Muscle of leg (tissue), 11 donors: ENCODE data around the gene AQP3. TPM values are rescaled to one million over a fixed set of nuclear protein-coding genes. Genes with fewer than 3 reads are reported as not detected.

ENCODE experiments used
- DNase-seq: peaks from one replicate; pipeline ENCODE4 v3.0.0; 2013
- H3K27ac ChIP-seq: one replicate; pipeline ENCODE4 v1.5.1; 2013; ENCODE audit warnings: mild to moderate bottlenecking, low read length, control low read depth
- H3K27me3 ChIP-seq: one replicate; pipeline ENCODE4 v1.6.1; 2013; ENCODE audit warnings: low read length; ENCODE audit not compliant: control insufficient read depth, insufficient read depth
- H3K36me3 ChIP-seq: one replicate; pipeline ENCODE4 v1.6.1; 2013; ENCODE audit warnings: low read length; ENCODE audit not compliant: control insufficient read depth, insufficient read depth
- H3K4me1 ChIP-seq: one replicate; pipeline ENCODE4 v1.6.1; 2013; ENCODE audit warnings: low read length; ENCODE audit not compliant: control insufficient read depth, insufficient read depth
- H3K4me3 ChIP-seq: one replicate; pipeline ENCODE4 v1.5.1; 2013; ENCODE audit warnings: low read length, control low read depth
- H3K9me3 ChIP-seq: replicated peaks from 2 replicates; pipeline ENCODE4 v1.6.1; 2013; ENCODE audit warnings: low read depth, low read length; ENCODE audit not compliant: control insufficient read depth
- WGBS: methylation state at CpG from one replicate; pipeline ENCODE4 v1.1.5; 2013; ENCODE audit warnings: missing lambda C conversion rate; ENCODE audit not compliant: insufficient coverage; 5-methylcytosine and 5-hydroxymethylcytosine counted together
- polyA plus RNA-seq, 8 donors: library from polyadenylated mRNA; unstranded; fragments of 120-200 nt; gene quantifications; one replicate each; pipeline versions ENCODE4 v1.2.1 to v1.2.3, GENCODE V29; 2013; ENCODE audit warnings: inconsistent platforms in 1 of 8, low replicate concordance in 1 of 8; ENCODE audit not compliant: insufficient read length in 8 of 8, insufficient read depth in 1 of 8
- total RNA-seq: library from RNA; stranded (reverse); fragments of 120-200 nt; gene quantifications from one replicate; pipeline ENCODE4 v1.2.4, GENCODE V29; 2013

Gene AQP3
- total and polyA plus RNA-seq, 9 donors, result 5.6 to 14.0 (median 8.3) TPM

GRCh38 chr9:33443464-33444154 lies 3.8 kb downstream of the AQP3 start:
- 79% methylated on average over 3 of the region's 10 CpGs for WGBS

GRCh38 chr9:33443047-33443446 lies 4.3 kb downstream of the AQP3 start:
- no peak overlapping the region for H3K4me3 ChIP-seq
- peaks cover 38% of the 10 kb centered on the region for H3K4me1 ChIP-seq
- H3K27me3 ChIP-seq, result peaks cover 7% of the 10 kb centered on the region
- no peak for DNase-seq
- 78% methylated on average over 4 of the region's 9 CpGs for WGBS
- no peaks in the 10 kb centered on the region for H3K9me3 ChIP-seq
- H3K27ac ChIP-seq, result no peak overlapping the region
- peaks cover 8% of the 10 kb centered on the region for H3K36me3 ChIP-seq

More at GRCh38 chr9:33443464-33444154, 3.8 kb downstream of the AQP3 start:
- Histone ChIP-seq H3K4me3 (no peak overlapping the region), H3K36me3 (peaks cover 8% of the 10 kb centered on the region), H3K27ac (no peak overlapping the region), H3K4me1 (peaks cover 41% of the 10 kb centered on the region), H3K9me3 (no peaks in the 10 kb centered on the region), H3K27me3 (peaks cover 11% of the 10 kb centered on the region)
- DNase-seq, result no peak

GRCh38 chr9:33442125-33442524 lies 5.3 kb downstream of the AQP3 start:
- 94% methylated on average over 11 of the region's 15 CpGs for WGBS
- Histone ChIP-seq H3K4me1 (peaks cover 30% of the 10 kb centered on the region), H3K9me3 (no peaks in the 10 kb centered on the region), H3K27ac (no peak overlapping the region), H3K27me3 (peaks cover 3% of the 10 kb centered on the region), H3K4me3 (no peak overlapping the region), H3K36me3 (peaks cover 8% of the 10 kb centered on the region)
- DNase-seq, result no peak

- H3K9me3 ChIP-seq, result no peaks in the 10 kb centered on the region
- 100% methylated on average over 1 of the region's 1 CpG for WGBS
- no peak for DNase-seq
- peaks cover 27% of the 10 kb centered on the region for H3K4me1 ChIP-seq
- H3K27me3 ChIP-seq, result peaks cover 3% of the 10 kb centered on the region
- no peak overlapping the region for H3K27ac ChIP-seq
- peaks cover 8% of the 10 kb centered on the region for H3K36me3 ChIP-seq
- no peak overlapping the region for H3K4me3 ChIP-seq
Observed at GRCh38 chr9:33440609-33441008, 6.8 kb downstream of the AQP3 start.

GRCh38 chr9:33440204-33440603 lies 7.2 kb downstream of the AQP3 start:
- Histone ChIP-seq H3K4me1 (peaks cover 27% of the 10 kb centered on the region), H3K27me3 (peaks cover 3% of the 10 kb centered on the region), H3K27ac (no peak overlapping the region), H3K9me3 (no peaks in the 10 kb centered on the region), H3K4me3 (no peak overlapping the region), H3K36me3 (peaks cover 8% of the 10 kb centered on the region)
- DNase-seq, result no peak
- 79% methylated on average over 7 of the region's 7 CpGs for WGBS

GRCh38 chr9:33439731-33440130 lies 7.7 kb downstream of the AQP3 start:
- Histone ChIP-seq H3K4me3 (no peak overlapping the region), H3K9me3 (no peaks in the 10 kb centered on the region), H3K27me3 (peaks cover 1% of the 10 kb centered on the region), H3K27ac (no peak overlapping the region), H3K36me3 (peaks cover 8% of the 10 kb centered on the region), H3K4me1 (peaks cover 28% of the 10 kb centered on the region)
- 72% methylated on average over 3 of the region's 6 CpGs for WGBS
- no peak for DNase-seq

- H3K36me3 ChIP-seq, result peaks cover 8% of the 10 kb centered on the region
- H3K9me3 ChIP-seq, result no peaks in the 10 kb centered on the region
- H3K27ac ChIP-seq, result no peak overlapping the region
- H3K4me3 ChIP-seq, result no peak overlapping the region
- peaks cover 34% of the 10 kb centered on the region for H3K4me1 ChIP-seq
- 48% methylated on average over 3 of the region's 7 CpGs for WGBS
- no peak for DNase-seq
- no peaks in the 10 kb centered on the region for H3K27me3 ChIP-seq
Observed at GRCh38 chr9:33438926-33439680, 8.3 kb downstream of the AQP3 start.

GRCh38 chr9:33437898-33438297 lies 9.5 kb downstream of the AQP3 start:
- no peak for DNase-seq
- WGBS, result 67% methylated on average over 1 of the region's 1 CpG
- peaks cover 34% of the 10 kb centered on the region for H3K4me1 ChIP-seq
- no peaks in the 10 kb centered on the region for H3K9me3 ChIP-seq
- peaks cover 2% of the 10 kb centered on the region for H3K36me3 ChIP-seq
- no peaks in the 10 kb centered on the region for H3K27me3 ChIP-seq
- no peak overlapping the region for H3K4me3 ChIP-seq
- no peak overlapping the region for H3K27ac ChIP-seq

- no peak for DNase-seq
- H3K4me3 ChIP-seq, result no peak overlapping the region
- no peak overlapping the region for H3K27ac ChIP-seq
- H3K9me3 ChIP-seq, result no peaks in the 10 kb centered on the region
- H3K27me3 ChIP-seq, result no peaks in the 10 kb centered on the region
- WGBS, result no CpG with 5 or more reads among the region's 2 CpGs
- H3K36me3 ChIP-seq, result no peaks in the 10 kb centered on the region
- peaks cover 34% of the 10 kb centered on the region for H3K4me1 ChIP-seq
Observed at GRCh38 chr9:33437205-33437604, 10.2 kb downstream of the AQP3 start.

- no peaks in the 10 kb centered on the region for H3K9me3 ChIP-seq
- H3K27me3 ChIP-seq, result no peaks in the 10 kb centered on the region
- no CpG with 5 or more reads among the region's 8 CpGs for WGBS
- no peaks in the 10 kb centered on the region for H3K36me3 ChIP-seq
- H3K4me1 ChIP-seq, result peaks cover 34% of the 10 kb centered on the region
- DNase-seq, result no peak
- no peak overlapping the region for H3K4me3 ChIP-seq
- no peak overlapping the region for H3K27ac ChIP-seq
Observed at GRCh38 chr9:33436445-33436844, 10.9 kb downstream of the AQP3 start.
